SK-N-SH (cell line): Measurements from ENCODE around the gene ABHD16B.

Experiments used
- CHD2 ChIP-seq: fragments of 150-350 bp; IDR thresholded peaks from 2 replicates; pipeline ENCODE4 v1.6.1; 2018; ENCODE audit warnings: low read length; ENCODE audit not compliant: partially characterized antibody
- CTCF ChIP-seq: fragments of 200-600 bp; sonication (generic); IDR thresholded peaks from 2 replicates; pipeline ENCODE4 v1.6.1; 2017; ENCODE audit warnings: antibody characterized with exemption, mild to moderate bottlenecking, moderate library complexity
- GATA2 ChIP-seq: sonication (generic); formaldehyde crosslinking; IDR thresholded peaks from 2 replicates; pipeline ENCODE4 v1.5.0; 2020; ENCODE audit warnings: mild to moderate bottlenecking, missing genetic modification reagents
- MAX ChIP-seq: IDR thresholded peaks from 2 replicates; pipeline ENCODE4 v1.4.0; 2012; ENCODE audit warnings: low read depth
- MXI1 ChIP-seq: IDR thresholded peaks from 2 replicates; pipeline ENCODE4 v1.6.1; 2012; ENCODE audit warnings: mild to moderate bottlenecking, low read depth, low read length, improper control_type of control experiment
- SIN3A ChIP-seq: IDR thresholded peaks from 2 replicates; pipeline ENCODE4 v1.6.1; 2012; ENCODE audit warnings: low read depth, mild to moderate bottlenecking, low read length, moderate library complexity, borderline replicate concordance
- TAF1 ChIP-seq: IDR thresholded peaks from 2 replicates; pipeline ENCODE4 v1.6.1; 2012; ENCODE audit warnings: low read depth, mild to moderate bottlenecking, low read length, moderate library complexity, borderline replicate concordance
- TCF12 ChIP-seq: IDR thresholded peaks from 2 replicates; pipeline ENCODE4 v1.4.0; 2012
- USF1 ChIP-seq: IDR thresholded peaks from 2 replicates; pipeline ENCODE4 v1.4.0; 2012; ENCODE audit warnings: low read depth, borderline replicate concordance
- YY1 ChIP-seq: IDR thresholded peaks from 2 replicates; pipeline ENCODE4 v1.4.0; 2012; ENCODE audit warnings: low read depth, mild to moderate bottlenecking

GRCh38 chr20:63897978-63898561 is 36.8 kb downstream of the ABHD16B start:
- no peak for TF ChIP-seq CTCF
- no peak for TF ChIP-seq TAF1
- TF ChIP-seq USF1 = no peak
- TF ChIP-seq MXI1 = no peak
- no peak for TF ChIP-seq YY1
- no peak for TF ChIP-seq SIN3A
- no peak for TF ChIP-seq GATA2 (CRISPR knock-in tag)
- TF ChIP-seq CHD2 = no peak
- TF ChIP-seq TCF12 = no peak
- TF ChIP-seq MAX = no peak
